Activated naive CD4-positive, alpha-beta T cell treated with anti-CD3 and anti-CD28 coated beads, Interleukin-2, amount 50 U/mL, for 16 hours (primary cell): ENCODE results near the gene ZFYVE28.

Source experiments
- DNase-seq: peaks from one replicate; pipeline ENCODE4 v3.0.0-alpha.2; 2020

Gene ZFYVE28

DNA sequence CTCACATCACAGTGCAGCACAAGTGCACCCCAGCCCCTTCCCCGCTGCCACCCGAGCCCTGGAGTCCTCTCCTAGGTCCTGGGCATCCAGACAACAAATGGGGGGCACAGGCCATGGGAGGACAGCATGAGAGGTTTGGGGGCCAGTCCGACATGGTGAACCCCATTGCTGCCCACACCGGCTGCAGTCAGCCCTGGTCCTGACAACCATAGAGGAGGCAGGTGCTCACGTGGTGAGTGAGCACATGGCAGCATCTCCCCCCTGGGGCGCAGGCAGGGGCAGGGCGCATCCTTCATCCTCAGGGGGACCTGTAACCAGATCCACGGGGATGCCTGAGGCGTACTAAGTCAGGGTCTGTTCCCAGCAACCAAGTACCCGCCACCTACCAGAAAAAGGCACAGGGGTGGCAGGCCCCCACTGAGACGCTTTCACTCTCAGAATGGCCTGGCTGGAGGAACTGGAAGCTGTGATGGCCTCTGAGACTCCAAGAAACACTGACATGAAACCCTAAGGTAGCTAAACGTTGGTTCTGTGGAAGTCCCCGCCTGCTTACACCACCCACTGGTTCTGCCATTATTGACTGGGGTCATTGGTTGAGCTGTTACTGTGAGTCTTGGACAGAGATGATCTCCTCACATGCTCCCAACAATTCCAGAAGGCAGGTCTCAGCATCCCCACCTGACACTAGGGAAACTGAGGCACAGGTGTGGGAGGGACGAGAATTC, 6.5 kb downstream of the ZFYVE28 start:
- no peak for DNase-seq

DNA sequence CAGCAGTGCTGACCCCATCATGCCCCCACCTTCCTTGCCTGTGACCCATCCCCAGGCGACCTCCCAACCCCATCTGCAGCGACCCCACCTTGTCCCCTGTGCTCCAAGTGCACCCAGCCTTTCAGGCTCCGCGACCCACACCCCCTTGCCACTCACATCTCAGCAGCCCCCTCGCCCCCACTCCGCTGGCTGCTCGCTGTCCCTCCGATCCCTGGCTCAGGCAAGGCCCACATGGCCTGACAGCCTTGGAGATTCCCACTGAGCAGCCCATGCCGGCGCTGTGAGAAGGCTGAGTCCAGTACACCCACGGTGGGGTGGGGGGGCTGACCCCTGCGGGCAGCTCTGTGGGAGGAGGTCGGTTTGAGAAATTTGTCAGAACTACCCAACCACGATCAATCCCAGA, 9.1 kb downstream of the ZFYVE28 start:
- no peak for DNase-seq

DNA sequence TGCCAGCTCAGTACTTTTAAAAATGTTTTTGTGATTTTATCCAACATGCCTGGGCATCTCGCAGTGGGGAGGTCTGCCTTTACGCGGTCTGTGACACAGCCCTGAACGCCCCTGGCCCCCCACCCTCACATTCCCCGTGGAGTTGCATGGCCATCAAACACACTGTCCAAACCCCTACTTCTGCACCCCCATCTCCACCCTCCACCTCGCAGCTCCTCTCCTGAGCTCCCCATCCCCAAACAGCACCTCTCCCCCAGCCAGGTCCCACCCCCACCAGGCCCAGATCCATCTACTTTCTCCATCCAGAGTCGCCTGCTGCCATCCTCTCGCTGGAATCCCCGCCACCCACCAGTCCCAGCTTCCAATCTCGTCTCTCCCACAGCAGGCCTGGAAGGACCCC, 9.5 kb downstream of the ZFYVE28 start:
- no peak for DNase-seq

DNA sequence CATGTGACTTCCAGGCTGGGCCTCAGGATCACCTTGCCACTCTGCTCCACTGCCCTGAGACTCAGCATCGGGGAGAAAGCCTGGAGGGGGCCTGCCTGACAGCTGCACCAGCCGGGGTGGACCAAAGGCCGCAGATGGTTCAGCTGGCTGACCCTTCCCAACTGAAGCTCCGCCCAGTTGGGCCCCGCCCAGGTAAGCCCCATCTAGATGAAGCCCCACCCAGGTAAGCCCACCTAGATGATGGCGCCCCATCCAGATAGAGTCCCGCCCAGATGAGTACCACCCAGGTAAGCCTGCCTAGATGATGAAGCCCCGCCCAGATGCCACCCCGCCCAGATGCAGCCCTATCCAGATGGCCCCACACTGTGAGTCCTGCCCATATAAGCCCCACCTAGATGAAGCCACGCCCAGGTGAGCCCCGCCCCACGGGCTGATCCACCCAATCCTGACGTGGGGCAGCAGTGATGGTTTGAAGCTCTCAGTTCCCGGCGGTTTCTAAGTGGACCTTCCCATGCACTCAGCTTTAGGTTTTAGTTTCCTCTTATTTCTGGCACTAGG, 10.0 kb downstream of the ZFYVE28 start:
- DNase-seq = no peak

DNA sequence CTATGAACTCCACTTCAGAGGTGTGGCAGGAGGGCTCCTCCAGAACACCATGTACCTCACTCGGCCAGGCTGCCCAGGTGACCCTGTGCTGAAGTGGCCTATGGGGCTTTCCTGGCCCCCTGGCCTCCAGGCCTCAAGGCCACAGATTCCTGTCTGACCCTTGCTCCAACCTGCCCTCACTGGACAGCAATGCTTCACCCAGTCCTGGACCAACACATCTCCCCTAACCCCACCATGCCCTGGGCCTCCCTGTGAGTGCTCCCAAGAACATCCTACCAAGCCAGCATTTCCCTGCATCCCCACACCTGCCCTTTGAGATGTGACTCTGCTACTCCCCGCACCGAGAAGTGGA, 10.5 kb downstream of the ZFYVE28 start:
- DNase-seq = no peak

DNA sequence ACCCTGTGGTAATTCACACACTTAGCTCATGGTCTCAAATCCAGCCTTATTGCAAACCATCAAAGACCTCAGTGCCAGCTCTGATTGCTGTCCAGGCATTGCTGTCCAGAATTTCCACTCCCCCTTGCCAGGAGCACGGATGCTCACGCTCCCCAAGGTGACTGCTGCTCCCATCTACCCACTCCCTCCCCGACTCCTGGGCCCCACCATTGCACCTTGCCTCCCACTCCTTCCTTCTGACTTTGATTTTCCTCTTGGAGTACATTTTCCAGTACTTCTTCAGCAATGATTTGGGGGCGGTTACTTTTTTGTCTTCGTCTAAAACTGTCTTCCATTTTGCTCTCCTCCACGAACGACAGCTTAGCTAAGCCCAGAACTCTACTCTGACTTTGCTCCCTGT, 11.5 kb downstream of the ZFYVE28 start:
- no peak for DNase-seq

DNA sequence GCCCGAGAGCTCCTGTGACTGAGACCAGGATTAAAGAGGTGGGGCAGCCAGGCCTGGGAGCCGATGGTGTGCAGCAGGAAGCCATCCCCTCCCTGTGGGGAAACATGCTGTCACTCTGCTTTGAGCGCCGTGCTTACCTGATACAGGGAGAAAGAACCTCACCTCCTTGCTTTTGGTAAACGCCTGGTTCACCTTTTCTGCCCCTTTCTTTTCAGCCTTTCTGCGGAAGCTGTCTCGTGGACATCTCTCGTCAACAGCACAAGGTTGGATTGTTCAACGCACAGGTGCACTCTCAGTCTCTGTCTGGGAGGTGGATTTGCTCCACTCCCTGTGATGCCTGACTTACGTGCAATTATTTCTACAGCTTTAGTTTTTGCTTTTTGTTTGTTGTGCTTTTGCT, 12.0 kb downstream of the ZFYVE28 start:
- DNase-seq = no peak

DNA sequence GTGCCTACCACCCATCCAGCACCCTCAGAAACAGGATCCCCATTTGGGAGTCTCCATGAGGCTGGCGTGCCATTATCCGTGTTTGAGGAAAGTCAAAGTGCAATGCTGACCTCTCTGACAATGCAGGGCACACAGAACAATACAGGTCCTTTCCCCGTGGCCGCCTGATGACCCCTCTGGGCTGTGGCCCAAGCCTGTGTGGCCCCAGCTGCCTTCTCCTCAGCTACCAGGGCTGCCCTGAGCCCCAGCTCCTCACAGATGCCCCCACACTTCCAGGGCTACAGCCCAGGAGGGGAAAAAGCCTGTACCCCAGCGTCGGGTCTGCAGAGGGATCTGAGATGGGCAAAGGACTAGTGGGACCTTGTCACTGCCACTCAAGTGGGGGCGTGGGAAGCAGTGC, 15.5 kb downstream of the ZFYVE28 start:
- no peak for DNase-seq

DNA sequence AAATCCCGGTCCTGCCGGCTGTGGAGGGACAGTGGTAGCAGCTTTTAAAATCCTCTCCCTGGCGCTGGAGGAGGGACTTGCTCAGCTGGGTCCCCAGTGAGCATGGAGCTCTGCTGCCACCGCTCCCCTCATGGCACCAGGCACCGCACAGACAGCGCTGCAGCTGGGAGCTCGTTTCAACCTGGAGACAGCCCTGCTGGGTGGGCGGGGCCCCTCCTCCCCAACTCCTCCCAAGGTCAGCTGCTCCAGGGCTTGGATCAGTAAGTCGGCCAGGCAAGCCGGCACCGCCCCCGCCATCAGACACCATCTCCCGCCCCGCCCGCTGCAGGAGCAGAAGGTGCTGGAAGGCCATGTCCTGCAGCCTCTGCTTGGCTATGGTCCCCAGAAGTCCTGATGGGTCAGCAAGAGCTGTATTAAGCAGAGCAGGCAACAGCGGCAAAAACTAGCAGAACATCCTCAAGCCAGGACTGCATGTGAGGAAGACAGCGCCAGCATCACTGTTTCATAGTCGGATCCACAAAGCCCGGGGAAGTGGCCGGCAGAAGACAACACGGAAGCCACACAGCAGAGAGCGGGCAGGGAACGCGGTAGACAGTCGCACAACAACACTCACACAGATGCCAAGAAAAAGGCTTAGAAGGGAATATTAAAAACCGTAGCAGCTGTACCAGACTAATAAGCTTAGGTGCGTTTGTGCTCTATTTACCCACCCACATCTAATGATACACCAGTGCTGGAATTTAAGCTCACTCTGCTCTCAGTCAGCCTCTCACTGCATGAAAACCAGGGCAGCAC, 16.2 kb downstream of the ZFYVE28 start:
- DNase-seq = peak; percentile 33

DNA sequence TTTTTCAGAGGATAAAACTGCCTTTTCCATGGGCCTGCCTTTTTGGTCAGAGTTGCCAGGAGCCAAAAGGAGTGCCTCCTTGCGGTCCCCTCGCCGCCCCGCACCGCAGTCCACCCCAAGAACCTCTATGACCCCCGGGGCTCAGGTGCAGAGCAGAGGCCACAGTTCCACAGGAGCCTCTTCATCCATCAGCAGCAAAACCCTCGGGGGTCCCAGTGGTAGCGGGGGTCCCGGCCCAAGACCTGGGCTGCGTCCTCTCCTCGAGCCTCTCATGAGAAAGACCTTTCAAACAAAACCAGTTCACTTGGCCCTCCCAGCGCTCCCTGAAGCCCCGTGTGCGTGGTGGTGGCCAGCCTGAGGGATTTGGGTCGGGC, 16.8 kb downstream of the ZFYVE28 start:
- DNase-seq = no peak

DNA sequence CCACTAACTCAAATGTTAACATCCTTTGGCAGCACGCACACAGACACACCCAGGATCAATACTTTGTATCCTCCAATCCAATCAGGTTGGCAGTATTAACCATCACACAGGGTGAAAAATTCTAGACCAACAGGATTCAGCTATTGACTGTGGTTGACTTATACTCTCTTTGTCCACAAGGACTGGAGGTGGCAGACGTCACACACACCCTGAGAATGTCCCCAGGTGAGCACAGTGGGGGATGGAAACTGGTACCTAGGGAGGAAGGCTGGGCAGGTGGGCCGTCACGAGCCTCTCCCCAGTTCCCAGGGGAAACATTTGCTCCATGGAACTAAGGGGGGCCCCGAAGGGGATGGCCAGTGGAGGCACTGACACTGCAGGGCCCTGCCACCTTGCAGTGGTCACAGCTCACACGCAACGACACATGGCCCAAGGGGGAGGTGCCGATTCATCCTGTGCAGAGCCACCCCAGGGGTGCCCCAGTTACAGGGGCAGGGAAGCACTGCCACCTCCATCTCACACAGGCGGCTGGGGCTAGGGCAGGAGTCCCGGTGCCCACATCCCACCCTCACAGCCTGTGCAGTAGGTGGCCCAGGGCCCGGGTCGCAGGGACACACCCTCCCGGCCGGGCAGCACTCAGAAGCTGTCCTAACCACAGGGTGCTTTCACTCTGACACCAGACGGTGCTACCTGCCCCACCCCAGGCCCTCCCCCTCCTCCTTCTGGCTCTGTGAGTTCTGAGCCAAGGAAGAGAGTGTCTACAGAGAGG, 17.4 kb downstream of the ZFYVE28 start:
- no peak for DNase-seq

DNA sequence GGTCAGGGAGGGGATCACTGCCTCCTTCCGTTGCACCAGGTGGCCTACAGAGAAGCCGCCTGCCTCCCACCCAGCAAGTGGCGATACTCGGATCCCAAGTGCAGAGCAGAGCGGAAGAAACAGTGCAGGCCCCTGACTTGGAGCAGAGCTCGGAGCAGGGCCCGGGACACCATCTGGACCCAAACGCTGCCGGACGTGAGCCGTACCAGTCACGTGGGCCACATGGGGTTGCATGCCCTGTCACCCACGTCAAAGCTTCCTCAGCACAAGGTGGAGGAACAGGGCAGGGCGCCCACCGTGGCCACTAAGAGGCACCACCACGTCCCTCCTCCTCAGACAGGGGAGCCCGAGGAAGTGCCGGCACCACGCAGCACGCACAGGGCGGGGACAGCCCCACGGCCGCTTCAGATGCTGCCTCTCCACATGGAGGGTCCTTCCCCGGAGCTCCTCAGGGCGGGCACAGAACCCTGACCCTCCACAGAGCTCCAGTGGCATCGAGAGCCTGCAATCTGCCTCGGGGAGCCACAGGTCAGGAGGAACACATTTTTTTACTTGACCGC, 18.7 kb downstream of the ZFYVE28 start:
- DNase-seq = no peak

DNA sequence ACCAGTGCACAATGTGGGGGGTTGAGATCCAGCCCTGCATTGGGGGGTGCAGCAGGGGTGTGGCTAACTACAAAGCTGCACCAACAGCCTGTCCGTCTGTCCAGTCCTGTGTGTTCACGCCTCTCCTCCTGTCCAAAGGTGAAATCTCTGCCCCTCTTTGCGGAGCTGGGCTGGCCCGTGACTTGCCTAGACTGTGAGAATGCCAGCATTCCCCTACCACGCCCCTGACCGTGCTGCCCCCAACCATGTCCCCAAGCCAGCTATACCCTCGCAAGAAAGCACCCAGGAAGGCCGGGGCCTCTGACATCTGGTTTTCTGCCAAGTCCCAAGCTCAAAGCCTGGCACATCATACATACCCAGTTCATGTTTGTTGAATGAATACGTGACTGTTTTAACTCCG, 19.2 kb downstream of the ZFYVE28 start:
- DNase-seq = no peak

DNA sequence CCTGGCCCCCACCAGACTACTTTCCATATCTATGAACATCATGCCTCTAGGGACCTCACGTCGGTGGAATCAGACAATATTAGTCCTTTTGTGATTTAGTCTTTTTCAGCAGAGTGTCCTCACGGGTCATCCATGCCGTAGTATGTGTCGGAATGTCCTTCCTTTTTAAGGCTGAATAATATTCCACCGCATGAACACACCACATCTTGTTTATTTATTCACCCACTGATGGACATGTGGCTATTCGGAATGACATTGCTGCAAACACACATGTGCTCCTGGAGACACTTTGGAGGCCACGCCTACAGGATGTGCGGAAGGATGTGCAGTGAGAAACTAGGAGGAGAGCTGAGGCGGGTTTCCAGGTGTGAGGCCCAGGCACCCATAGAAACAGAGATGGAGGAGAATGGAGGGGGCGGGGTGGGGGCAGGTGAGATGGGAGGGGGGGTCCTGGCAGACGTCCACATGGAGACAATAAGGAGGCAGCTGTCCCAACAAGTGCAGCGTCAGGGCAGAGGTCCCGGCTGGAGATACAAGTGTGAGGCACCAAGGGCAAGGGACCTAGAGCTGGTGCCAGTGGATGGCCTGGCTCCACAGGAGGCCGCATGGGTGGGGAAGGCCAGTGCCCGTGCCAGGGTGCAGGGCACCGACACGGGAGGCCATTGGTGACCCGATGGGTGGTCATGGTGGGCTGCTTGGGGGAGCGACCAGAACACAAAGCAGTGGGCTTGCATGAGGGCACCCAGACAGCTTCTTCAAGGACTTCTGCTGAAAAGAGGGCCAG, 20.7 kb downstream of the ZFYVE28 start:
- no peak for DNase-seq

DNA sequence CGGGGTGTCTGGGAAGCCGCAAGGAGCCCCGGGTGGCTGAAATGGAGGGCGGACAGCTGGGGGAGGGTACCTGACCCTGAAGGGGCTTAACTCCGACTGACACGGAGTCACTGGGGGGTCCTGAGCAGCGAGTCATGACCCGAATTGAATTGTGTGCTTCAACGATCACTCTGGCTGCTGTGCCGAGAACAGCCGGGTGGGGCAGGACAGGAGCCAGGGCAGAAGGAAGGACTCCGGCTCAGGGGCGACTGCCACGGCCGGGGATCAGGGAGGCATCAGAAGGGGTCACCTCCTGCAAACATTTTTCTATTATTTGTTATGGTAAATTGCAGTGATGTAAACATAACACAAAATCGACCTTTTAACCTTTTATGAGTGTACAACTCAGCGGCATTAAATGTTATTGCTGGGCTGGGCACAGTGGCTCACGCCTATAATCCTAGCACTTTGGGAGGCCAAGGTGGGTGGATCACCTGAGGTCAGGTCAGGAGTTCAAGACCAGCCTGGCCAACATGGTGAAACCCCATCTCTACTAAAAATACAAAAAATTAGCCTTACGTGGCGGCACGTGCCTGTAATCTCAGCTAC, 21.6 kb downstream of the ZFYVE28 start:
- no peak for DNase-seq

DNA sequence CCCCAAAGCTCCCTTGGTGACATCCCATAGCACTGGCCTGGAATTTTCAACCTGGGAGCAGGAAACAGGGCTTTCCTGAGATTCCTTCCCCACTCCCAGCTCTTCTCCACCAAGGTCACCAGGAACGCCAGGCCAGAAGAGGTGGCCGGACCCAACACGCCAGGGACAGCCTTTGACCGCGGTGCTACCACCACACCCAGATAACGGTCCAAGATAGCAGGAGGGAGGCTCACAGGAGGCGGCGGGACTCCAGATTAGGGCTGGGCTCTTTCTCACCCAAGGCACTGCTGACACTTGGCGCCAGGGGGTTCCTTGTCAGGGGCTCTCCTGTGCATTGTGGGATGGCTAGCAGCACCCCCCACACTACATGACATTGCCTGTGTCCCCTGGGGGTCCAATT, 22.9 kb downstream of the ZFYVE28 start:
- DNase-seq = no peak

DNA sequence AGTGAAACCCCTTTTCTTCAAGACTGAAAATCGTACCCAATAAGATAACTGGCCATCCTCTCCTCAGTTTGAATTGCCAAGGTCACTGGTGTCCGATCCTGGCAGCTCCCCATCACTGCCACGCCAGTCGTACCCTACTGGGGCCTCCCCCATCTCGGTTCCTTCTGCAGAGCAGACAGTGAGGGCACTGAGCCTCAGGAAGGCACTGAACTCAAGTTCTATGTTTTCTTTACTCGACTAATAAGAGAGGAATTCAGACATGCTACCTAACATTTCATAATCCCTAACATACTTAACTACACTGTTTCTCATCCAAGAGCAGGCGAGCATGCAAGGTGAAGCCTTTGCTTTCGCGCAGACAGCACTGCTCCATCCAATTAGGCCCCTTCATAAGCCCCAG, 23.4 kb downstream of the ZFYVE28 start:
- no peak for DNase-seq

DNA sequence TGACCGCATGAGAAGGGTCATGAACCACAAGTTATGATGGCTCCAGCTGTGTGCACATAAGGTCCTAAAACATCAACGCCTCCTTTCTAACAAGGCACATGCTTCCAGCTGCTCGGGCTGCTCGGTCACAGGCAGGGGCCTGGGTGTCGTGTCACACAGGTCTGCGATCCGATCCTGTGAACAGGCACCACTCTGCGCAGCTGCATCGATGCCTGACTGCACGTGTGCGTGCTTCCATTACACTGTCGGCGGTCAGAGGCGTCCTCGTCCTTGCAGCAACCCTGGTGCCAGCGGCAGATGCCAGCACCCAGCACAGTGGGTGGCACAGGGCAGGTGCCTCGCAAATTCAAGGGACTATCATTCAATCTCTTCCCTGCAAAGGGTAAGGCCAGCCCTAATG, 23.9 kb downstream of the ZFYVE28 start:
- DNase-seq = no peak

DNA sequence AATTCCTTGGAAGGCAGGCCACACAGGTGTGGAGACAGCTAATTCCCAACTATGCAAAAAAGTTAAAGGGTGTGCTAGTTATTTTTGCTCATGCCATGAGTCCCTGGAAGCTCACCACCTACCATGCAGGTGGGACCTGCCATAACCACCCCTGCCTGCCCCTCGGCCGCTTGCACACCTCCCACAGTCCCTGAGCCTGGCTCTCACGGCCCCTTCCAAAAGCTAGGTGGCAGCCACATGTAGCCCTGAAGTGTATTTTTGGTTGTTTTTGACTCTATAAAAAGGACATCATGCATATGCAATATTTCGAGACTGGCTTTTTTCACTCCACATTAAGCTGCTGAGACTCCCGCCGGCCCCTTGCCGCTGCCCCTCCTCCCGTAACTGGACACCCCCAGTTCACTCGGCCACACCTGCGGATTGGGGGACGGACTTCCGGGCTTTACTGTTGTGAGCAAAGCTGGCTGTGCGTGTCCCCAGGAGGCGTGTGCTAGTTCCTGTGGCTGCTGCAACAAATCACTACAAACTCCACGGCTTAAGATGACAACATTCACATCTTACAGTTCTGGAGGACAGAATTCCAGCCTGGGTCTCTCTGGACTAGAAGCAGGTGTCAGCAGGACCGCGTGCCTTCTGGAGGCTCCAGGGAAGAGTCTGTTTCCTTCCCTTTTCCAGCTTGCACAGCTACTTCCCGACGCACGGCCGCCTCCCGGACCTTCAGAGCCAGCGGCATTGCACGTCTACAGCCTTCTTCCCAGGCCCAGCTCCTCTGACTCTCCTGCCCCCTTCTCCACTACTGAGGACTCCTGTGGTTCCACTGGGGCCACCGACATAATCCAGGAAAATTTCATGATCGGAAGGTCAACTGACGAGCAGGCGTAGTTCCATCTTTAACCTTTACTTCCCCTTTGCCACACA, 24.8 kb downstream of the ZFYVE28 start:
- DNase-seq = no peak

DNA sequence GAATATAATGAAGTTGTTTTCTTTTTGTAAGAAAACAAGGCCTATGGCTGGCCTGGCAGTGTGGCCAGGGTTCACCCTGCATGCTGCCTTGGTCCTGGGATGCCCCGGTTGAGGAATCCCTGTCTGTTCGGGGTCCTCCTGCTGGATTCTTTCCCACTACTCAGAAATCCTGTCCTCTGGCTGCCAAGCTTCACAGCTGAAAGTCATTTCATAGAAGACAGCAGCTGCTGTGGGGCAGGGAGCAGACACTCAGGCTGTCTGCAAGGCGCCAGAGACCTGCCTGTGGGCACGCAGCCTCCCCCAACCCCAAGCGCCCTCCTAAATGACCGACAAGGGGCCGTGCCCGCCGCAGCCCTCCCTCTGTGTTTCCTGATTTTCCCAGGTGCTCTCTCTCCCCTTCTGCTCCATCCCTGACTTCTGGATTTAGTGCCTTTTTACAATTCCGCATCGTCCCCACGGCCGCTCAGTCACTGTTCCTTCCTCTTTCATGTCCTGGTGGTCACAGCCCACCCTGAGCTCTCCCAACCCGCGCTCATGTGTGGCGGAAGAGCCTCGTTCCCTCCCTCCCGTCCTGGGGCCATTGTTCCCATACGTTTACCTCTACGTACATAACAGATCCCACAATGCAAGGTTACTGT, 27.5 kb downstream of the ZFYVE28 start:
- DNase-seq = no peak

DNA sequence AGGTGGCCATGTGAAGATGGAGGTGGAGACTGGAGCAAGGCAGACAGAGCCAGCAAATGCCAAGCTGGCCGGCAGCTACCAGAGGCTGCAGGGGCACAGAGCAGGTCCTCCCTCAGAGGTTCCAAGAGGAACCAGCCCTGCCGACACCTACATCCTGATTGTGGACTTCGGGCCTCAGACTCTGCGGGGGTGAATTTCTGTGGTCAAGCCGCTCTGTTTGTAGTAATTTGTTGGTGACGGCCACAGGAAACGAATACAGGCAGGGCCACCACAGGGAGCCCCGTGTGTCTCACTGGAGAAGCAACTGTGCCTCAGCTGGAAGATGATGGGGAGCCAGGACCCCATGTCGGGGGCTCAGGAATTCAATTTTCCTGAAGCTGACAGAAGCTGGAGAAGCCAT, 28.3 kb downstream of the ZFYVE28 start:
- no peak for DNase-seq
